Heart left ventricle (tissue), 13 donors: ENCODE results near the gene IPMK.

Source experiments
- CTCF ChIP-seq, 12 donors: fragments of 200-600 bp; sonication (generic) in 4 of 12; IDR thresholded peaks; one replicate each; pipeline versions ENCODE4 v1.5.0 to v1.8.0; 2018 to 2022; ENCODE audit warnings: antibody characterized with exemption in 12 of 12, mild to moderate bottlenecking in 5 of 12
- POLR2A ChIP-seq, 2 donors: fragments of 450-650 bp; IDR thresholded peaks; one replicate each; pipeline ENCODE4 v1.6.1; 2017; ENCODE audit warnings: antibody characterized with exemption in 2 of 2, mild to moderate bottlenecking in 2 of 2, moderate library complexity in 2 of 2
- donor health status: ischemic (EF 13 %, LVEDD 7.1; RV severe dilation, severe dysfunction).
- donor health status: DM: no; HTN: yes; CAD: no.
- donor health status: DM: no; HTN: no; CAD: no.
- donor health status: ischemic (EF 25% LVEDD 6.9; RV normal size, moderate dysfunction).
- donor health status: ischemic (EF 25% LVEDD 5.7; RV mildly dilated, moderate dysfunction).
- donor health status: ischemic (EF 35%, LVEDD 5.7; RV mildly dilated, moderate dysfunction).
- donor health status: nonischemic (EF 11% LVEDD 7.7; RV severe dilation, severe dysfunction).
- donor health status: DM: yes; HTN: yes; CAD: no.
- donor health status: PGD.
- donor health status: ischemic (EF 29% LVEDD 5.4; RV normal size, mild dysfunction).
- donor health status: nonischemic (EF 23%, LVEDD 6.1; RV moderate dilation, normal function).

GRCh38 chr10:58178811-58179210 is 88.9 kb downstream of the IPMK start:
- TF ChIP-seq POLR2A (IDR thresholded peaks at IDR 0.05) = no peak
- TF ChIP-seq CTCF (IDR thresholded peaks at IDR 0.05) = no peak
